Fibroblast of upper back skin (primary cell): ENCODE data around the gene MRE11.
"Not testable (repeated sequence)": the region's sequence is repeated elsewhere in the genome, so short reads cannot be mapped to it uniquely, and the experiment has no call there.

Experiments
- DNase-seq: peaks from one replicate; pipeline ENCODE4 v3.0.0-alpha.2; 2013

The MRE11 gene

DNA sequence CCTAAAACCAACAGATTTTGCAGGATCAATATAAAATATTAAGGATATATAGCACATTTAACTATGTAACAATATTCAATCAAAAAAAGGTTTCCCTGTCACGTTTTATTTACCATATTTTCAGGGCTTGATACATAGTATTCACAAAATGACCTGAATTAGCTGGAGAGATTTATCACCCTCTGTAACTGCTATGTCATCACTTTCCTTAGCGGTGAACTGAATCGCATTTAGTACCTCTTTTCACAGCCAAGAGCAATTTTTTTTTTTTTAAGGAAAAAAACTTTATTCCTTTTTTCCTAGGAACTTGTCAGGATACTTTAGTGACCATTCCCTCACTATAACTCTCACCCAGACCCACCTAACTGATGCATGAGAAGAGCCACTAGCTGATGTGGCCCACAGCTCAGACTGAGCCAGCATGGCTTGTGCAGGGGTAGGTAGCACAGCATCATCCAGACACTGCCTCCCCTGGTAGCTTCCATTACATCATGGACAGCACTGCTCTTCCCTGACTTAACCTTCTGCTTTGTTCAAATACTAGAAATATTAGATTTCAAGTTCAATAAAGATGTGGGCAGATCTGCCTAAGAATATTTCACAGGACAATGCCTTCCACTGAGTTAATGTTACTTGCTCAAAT, 75.4 kb downstream of the MRE11 start:
- DNase-seq, result no peak

- DNase-seq, result peak; percentile 57
Observed at GRCh38 chr11:94417386-94417987, 76.2 kb downstream of the MRE11 start.

GRCh38 chr11:94405062-94405833, 88.4 kb downstream of the MRE11 start:
- no peak for DNase-seq

- no peak for DNase-seq
Observed at GRCh38 chr11:94402355-94402754, 91.3 kb downstream of the MRE11 start.

GRCh38 chr11:94401773-94402265, 91.8 kb downstream of the MRE11 start:
- no peak for DNase-seq

DNA sequence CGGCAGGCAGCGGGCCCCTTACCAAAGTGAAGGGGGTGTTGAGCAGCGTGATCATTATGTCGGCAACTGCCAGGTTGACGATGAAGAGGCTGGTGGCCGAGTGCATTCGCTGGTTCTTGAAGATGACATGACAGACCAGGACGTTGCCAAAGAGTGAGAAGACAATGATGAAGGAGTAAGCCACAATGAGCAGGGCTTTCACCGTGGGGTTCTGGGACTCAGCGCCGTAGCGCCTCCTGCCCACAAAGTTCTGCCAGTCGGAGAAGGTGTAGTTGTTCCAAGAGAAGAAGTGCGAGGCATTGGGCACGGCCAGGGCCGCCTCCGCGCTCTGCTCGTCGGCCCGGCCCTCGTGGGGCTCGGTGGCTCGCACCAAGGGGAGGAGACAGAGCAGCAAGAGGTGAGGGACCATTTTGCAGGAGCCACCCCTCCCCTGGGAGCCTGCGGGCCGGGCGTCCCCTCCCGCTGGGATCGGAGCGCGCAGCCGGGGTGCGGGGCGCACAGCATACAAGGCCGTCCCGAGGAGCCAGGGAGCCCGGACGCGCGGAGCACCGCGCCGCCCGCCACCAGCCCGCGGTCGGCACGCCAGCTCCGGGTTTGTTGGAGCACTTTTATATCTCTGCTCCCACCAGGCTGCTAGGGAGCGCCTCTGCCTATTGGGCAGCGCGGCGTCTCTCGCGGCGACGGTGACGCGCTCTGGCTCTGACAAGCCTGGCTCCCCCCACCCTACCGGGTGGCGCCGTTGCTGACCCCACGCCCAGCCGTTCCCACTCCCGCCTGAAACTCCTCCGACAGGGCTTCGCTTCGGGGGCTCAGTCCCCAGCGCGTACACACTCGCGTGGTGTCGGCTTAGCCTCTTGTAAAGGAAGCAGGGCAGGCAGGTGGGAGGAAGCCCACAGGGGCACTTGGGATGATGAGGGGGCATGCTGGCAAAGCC, 92.5 kb downstream of the MRE11 start, which contains the start of gene GPR83:
GPR83 (minus strand) TSS at position 581 of the 934 bp plus-strand sequence; CDS start at position 409, 172 bp downstream.
- DNase-seq, result no peak

DNA sequence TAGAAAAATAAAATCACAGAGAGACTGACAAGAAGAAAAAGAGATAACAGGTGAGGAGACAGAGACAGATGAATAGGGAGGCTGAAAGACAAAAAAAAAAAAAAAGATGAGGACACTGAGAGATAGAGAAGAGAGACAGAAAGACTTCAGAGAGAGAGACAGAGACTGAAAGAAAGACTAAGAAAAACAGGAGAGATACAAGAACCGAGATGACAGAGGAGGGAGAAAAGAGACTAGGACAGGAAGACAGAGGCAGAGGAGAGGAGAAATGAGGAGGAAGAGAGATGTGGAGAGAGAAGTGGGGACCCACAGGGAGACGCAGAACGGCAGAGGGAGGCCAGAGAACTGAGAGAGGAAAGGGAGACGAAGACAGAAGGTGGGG, 93.2 kb downstream of the MRE11 start:
- DNase-seq, result no peak

DNA sequence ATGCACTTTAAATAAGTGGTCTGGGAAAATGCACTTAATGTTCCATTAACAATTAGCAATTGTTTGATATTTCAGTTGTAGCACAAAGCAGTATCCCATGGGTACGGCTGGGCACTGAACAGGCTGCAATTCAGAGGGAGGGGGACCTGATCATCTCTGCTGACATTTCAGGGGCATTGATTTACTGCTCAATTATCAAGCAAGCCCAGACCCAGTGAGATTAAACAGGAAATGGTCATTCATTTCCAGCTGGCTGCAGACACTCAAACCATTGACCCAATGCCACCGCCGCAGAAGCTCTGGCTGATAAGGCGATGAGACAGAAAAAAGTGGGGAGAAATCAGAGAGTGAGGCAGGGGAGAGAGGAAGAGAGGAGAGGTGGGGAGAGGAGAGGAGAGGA, 93.6 kb downstream of the MRE11 start:
- no peak for DNase-seq

GRCh38 chr11:94398101-94398500, 95.5 kb downstream of the MRE11 start:
- DNase-seq, result no peak

DNA sequence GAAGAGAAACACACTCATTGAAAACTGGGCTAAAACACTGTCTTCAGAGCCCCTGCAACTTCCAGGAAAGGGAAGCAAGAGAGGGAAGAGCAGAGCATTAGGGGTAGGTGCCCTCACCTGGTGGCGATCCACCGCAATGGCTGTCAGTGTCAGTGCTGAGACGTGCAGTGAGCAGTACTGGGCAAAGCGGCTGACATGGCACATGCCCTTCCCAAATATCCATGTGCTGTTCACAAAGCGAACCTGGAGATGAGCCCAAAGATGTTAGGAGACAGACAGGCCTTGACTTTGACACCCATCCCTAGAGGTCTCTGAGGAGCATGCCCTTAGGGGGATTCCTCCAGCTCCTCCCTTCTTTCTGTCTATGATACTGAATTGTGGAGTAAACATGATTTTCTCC, 97.4 kb downstream of the MRE11 start:
- DNase-seq, result no peak

- DNase-seq, result not testable (repeated sequence)
Observed at GRCh38 chr11:94391937-94392336, 101.7 kb downstream of the MRE11 start.

DNA sequence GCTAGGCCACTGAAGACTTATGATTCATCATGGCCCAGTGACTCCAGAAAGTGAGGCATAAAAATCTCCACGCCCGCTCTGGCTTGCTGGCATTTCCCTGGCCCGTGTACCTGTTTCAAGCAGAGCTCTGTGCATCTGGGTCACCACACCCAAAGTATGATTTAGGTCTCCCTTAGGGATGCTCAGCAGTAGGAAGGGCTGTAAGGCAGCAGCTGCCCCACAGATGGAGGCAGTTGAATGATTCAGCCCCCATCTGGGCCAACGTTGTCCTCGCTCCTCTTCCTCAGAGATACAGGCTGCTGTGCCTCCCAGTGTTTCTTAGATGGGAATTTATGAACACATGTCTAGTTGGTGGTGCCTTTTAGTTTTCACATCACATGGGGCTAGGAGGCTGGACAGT, 114.0 kb downstream of the MRE11 start:
- no peak for DNase-seq

- DNase-seq, result no peak
Observed at GRCh38 chr11:94376841-94377240, 116.8 kb downstream of the MRE11 start.

DNA sequence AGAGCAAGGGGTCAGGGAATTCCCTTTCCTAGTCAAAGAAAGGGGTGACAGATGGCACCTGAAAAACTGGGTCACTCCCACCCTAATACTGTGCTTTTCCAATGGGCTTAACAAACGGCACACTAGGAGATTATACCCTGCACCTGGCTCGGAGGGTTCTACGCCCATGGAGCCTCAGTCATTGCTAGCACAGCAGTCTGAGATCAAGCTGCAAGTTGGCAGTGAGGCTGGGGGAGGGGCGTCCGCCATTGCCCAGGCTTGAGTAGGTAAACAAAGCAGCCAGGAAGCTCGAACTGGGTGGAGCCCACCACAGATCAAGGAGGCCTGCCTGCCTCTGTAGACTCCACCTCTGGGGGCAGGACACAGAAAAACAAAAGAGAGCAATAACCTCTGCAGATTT, 123.1 kb downstream of the MRE11 start:
- DNase-seq, result not testable (repeated sequence)
